GM19438 (cell line): ENCODE data around the gene RNF213.

Source experiments
- ATAC-seq: cut with Tn5 transposase; IDR thresholded peaks from one replicate; pipeline ENCODE4 v1.9.1; 2021; ENCODE audit warnings: low read depth; ENCODE audit not compliant: unreplicated experiment

The RNF213 gene

DNA sequence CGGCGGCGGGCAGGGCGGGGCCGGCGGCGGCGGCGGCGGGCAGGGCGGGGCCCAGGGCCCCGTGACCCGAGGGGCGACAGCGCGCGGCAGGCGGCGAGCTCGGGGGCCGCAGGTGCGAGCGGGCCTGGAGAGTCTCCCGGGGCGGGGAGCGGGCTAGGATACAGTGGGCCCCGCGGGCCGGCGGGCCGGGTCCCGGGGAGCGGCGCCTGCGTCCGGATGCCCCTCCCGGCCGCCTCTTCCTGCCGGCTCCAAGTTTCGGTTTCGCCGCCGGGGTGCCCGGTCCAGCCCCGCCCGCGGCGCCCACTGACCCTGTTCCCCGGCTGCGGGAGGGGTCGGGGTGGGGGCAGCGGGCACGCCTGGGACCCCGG, at the start of gene RNF213:
RNF213 (plus strand) TSS at position 62 of the 368 bp plus-strand sequence. CDS start 2,830 bp downstream, outside the sequence.
- no peak for ATAC-seq

DNA sequence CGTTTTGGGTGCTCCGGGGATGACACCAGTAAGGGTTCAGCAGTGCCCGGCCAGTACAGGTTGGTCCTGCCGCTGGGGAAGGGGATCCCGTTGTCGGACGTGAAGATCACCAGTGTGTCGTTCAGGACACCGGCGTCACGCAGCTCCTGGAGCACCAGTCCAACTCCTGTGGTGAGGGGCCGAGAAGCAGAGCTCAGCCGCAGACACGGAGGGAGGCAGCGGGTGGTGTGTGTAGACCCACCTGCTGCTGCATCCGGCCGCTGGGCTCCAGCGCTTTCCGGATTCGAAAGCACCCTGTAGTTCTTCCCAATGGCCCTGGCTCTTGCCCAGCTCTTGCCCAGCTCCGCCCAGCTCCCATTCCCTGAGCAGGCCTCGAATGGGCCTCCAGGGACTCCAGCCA, 48.5 kb upstream of the RNF213 start:
- no peak for ATAC-seq

DNA sequence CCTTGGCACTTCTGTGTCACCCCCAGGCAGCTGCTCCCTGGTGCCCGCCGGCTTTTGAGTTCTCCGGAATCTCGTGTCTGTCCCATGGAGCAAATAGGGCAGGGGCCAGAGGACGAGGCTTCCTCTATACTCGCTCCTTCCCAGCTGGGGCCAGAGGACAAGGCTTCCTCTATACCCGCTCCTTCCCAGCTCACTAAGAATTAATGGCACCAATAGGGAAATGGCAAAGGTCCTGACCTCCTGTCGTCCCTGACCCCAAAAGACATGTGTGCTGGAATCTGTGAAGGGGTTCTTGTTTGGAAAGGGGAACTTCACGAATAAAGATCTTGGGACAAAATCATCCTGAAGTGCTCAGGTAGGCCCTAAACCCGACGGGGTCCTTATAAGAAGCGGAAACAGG, 48.1 kb upstream of the RNF213 start:
- no peak for ATAC-seq

DNA sequence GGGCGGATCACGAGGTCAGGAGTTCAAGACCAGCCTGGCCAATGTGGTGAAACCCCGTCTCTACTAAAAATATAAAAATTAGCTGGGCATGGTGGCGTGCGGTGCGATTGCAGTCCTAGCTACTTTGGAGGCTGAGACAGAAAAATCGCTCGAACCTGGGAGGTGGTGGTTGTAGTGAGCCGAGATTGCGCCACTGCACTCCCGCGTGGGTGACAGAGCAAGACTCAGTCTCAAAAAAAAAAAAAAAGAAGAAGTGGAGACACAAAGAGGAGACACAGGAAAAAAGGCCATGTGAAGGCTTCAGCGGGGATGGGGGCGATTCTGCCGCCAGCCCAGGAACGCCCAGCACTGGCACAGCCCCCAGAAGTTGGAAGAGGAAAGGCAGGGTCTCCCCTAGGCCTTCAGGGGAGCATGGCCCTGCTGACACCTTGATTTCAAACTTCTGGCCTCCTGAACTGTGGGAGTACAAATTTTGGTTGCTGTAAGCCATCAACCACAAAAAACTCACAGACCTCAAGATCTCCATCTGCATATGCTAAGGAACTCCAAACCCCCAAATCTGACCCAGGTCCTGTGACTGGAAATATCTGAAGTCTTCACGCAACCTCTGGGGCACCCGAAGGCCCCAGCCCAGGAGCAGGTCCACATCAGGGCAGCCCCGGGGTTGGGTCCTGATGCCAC, 47.5 kb upstream of the RNF213 start:
- ATAC-seq, result no peak

DNA sequence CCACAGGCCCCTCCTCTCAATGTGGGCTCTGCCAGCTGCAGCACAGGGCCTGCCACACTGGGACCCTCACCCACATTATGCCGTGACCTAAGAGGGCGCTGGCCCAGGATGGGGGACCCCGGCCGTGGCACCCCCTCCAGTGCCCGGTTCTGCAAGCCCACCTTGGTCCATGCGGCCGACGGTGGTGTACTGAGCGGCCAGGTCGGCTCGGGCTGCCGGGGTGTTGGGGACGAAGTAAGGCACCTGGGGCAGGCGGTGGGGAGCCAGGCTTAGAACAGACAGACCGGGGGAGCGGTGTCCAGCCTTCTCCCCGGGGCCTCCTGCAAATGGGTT, 47.0 kb upstream of the RNF213 start:
- no peak for ATAC-seq

DNA sequence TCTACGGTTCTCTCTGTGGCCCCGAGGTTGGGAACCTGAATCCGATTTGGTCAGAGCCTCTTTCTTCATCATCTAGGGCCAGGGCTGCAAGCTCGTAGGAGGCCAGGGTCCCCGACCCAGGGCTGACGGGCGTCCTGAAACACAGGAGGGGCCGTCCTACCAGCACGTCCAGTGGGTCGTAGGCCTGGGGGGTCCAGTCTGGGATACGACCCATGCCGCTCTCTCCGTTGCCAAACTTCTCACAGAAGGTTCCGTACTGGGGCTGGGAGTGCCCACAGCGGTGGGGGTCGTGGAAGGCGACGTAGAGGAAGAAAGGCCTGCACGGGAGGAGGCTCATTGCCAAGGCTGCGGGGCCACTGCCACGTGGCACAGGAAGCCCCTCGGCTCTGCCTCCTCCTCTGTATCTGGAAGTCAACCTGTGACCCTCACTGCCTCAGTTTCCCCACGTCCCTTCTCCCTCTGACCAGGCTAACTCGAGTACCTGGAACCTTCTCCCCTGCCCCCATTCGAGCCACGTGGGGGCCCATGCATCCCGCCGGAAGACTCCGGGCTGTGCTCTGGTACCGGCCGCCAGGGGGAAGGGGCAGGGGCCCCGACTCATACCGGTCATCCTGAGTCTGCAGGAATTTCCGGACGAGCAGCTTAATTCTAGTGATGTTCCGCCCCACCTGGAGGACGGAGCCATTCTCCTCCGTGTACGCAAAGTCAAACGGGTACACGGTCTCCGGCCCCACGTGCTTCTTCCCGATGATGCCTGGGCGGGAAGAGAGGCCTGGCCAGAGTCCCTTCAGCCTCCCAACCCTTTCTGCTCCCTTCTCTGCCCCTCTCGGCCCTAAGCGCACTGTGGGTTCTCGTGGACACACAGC, 46.4 kb upstream of the RNF213 start:
- no peak for ATAC-seq

DNA sequence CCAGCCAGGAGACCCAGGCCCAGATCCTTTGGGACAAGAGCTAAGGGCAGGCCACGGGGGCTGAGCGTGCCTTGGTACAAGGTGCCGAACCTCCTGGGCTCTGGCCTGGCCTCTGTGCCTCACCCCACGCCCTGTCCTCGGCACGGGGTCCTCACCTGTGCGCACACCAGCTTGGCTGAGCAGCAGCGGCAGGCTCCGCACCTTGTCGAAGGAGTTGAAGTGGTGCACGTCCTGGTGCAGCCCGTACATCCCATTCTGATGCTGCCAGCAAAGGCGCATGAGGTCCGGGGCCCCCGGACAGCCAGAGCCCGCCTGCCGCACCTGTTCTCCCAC, 45.8 kb upstream of the RNF213 start:
- ATAC-seq, result no peak

DNA sequence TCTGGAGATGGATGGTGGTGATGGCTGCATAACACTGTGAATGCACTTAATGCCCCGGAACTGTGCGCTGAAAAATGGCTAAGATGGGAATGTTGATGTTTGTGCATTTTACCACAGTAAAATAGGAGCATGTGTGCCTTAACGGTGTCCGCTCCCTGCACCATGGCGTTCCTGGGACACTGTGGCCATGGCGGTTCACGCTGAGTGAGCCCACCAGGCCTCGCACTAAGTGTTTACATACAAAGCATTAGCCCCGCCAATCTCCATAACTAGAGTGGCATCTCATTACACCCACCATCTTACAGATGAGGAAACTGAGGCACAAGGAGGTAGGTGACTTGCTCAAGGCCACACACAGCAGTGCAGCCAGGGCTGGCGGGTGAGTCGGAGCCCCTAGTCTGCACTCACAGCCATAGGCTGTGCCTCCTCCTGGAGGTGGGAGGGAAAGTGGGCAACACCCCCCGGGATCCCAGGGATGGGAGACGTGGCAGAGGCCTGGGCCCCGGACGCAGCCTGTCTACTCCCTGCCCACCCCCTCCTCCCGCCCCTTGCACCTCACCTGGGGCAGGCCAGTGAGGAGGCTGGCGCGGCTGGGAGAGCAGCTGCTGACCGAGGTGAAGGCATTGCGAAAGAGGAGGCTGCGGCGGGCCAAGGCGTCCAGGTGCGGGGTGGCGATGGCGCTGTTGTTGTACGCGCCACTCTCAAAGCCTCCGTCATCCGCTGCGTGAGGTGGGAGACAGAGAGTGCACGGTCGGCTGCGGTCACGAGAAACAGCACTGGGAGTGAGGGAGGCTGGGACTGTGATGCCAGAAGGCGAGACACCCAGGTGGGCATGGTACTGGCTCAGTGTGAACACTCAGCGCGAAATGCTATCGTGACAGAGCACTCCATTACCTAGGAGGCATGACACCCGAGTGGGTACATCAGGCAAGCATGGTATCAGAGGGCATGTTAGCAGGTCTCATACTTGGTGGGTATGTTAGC, 43.9 kb upstream of the RNF213 start:
- ATAC-seq, result no peak

DNA sequence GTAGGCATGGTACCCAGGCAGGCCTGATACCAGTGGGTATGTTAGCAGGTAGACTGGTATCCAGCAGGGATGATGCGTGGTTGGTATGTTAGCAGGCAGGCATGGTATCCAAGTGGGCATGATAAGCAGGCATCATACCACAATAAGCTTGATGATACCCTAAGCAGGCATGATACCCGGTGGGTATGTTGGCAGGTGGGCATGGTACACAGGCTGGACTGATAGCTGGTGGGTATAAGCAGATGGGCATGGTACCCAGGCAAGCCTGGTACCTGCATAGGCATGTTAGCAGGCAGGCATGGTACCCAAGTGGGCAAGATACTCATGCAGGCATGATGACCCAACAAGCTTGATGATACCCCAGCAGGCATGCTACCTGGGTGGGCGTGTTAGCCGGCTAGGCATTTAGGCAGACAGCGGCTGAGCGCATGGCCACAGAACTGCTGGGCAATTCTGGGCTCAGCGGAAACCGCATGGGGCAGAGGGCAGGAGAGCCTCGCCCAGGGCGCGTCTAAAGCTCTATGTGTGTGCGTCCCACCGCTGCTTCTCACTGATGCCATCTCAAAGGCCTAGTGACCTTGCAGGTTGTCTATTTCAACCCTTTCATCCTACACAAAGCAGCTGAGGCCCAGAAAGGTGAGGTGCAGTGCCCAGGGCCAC, 42.8 kb upstream of the RNF213 start:
- ATAC-seq, result no peak

DNA sequence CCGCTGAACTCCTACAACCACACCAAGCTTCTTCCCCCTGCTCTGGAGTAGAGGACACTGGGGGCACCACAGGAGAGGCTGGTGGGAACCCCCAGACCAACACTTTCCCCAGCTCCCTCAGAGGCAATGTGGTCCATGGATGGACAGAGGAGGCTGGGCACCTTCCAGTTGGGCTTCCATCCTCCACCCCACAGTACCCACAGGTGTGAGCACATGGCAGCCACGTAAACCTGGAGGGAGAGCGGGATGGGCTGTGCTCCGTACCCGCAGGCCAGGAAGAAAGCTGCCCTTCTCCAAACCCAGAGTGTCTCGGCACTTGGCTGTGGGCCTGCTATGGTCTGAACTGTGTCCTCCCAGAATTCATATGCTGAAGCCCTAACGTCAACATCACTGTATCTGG, 42.3 kb upstream of the RNF213 start:
- no peak for ATAC-seq

DNA sequence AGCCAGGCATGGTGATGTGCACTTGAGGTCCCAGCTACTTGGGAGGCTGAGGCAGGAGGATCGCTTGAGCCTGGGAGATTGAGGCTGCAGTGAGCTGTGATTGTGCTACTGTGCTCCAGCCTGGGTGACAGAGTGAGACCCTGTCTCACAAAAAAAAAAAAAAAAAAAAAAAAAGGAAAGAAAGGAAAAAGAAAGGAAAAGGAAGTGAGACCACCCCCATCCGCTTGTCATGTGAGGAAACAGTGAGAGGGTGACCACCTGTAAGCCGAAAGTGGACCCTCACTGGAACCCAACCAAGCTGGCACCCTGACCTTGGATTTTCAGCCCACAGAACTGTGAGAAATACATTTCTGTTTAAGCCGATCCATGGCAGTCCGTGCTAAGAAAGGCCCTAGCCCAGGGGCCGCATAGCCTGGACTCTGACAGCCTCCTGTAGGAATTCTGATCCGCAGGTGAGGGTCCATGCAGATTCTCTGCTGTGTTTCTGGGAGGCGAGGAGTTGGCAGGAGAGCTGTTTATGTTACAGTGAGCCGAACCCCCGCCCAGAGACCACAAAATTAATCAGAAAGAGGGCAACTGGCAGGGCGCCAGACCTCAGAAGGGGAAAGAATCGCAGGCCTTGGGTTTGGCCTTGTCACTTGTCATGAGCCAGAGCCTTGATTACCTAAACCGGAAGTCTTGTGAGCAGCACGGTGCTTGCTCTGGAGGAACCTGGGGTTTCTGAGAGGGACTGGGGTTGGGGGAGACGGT, 41.5 kb upstream of the RNF213 start:
- ATAC-seq, result peak; percentile 72

DNA sequence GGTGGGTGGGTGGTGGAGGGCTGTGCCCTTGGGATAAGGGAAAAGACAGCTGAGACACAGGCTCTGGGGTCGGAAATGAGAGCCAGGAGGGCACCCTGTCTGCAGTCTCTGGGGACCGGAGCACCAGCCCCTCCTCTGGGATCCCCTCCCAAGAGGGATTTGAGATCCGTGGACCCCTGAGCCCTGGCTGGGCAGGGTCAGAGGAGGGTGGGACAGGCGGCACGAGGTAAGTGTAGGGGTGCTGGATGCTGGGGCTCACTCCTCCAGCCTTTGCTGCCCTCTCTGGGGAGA, 40.9 kb upstream of the RNF213 start:
- ATAC-seq, result peak; percentile 26

DNA sequence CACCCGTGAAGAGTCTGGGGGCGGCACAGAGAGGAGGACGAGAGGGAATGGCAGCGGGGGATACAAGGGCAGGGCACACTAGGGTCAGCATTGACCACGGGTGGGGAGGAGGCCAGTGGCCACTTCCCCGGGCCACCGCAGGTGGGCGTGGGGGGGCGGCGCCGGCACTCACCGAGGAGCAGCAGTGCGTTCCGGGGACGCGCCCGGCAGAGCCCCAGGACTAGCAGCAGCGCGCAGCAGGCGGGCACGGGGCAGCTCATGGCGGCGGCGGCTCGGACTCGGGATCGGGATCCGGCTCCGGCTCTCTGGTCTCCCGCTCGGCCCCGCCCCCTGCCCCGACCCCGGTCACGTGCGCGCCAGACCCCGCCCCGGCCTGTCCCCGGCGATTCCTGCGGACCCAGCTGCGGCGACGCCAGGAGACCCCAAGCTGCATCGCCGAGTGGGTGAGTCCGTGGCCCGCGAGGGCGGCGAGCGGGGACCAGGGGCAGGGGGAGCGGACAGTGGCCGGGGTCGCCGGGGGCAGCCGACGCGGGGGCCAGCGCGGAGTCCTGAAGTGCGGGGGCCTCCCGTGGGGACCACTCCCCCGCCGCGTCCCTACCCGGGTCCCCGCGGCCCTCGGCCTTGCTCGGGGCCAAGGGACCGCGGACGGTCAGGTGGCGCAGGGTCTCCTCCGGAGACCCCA, 40.5 kb upstream of the RNF213 start, which contains the start of the genes SGSH and SLC26A11:
SGSH (minus strand) TSS at position 280 of the 682 bp plus-strand sequence; CDS start at position 260, 20 bp downstream.
SLC26A11 (plus strand) TSS at position 374 of the 682 bp plus-strand sequence. CDS start 1,134 bp downstream, outside the sequence.
- peak; percentile 30 for ATAC-seq

DNA sequence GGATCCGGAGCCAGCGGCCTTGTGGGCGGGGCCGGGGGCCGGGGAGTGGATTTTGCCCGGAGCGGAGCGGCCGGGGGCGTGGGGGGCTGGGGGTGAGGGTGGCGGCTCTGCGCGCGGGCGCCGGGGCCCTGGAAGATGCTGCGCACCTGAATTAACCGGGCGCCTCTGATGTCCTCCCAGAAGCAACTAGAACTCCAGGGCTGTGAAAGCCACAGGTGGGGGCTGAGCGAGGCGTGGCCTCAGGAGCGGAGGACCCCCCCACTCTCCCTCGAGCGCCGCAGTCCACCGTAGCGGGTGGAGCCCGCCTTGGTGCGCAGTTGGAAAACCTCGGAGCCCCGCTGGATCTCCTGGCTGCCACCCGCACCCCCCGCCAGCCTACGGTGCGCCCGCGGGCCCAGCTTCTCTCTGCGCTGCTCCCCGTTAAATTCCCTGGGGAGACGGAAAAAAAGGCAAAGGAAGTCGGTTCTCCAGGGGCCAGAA, 39.9 kb upstream of the RNF213 start:
- ATAC-seq, result no peak

DNA sequence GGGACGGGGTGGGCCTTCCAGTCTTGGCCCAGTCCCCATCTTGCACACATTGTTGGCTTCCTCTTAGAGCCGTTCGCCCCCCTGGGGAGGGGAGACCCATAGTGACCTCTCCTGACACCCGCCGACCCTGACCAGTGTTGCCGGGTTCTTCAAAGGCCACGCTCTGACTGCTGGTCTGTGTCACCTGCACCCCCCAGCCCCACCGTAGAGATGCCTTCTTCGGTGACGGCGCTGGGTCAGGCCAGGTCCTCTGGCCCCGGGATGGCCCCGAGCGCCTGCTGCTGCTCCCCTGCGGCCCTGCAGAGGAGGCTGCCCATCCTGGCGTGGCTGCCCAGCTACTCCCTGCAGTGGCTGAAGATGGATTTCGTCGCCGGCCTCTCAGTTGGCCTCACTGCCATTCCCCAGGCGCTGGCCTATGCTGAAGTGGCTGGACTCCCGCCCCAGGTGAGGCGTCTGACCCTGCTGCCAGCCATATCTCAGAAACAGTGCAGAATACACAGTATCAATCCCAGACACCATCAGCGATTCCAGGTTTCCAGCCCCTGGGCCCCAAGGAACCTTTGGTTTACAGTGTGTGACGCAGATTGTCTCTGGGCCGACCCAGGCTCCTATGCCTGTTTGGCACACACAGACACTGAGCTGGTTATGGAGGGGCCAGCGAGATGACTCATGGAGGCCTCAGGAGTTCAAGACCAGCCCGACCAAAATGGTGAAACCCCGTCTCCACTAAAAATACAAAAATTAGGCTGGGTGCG, 39.1 kb upstream of the RNF213 start:
- no peak for ATAC-seq

DNA sequence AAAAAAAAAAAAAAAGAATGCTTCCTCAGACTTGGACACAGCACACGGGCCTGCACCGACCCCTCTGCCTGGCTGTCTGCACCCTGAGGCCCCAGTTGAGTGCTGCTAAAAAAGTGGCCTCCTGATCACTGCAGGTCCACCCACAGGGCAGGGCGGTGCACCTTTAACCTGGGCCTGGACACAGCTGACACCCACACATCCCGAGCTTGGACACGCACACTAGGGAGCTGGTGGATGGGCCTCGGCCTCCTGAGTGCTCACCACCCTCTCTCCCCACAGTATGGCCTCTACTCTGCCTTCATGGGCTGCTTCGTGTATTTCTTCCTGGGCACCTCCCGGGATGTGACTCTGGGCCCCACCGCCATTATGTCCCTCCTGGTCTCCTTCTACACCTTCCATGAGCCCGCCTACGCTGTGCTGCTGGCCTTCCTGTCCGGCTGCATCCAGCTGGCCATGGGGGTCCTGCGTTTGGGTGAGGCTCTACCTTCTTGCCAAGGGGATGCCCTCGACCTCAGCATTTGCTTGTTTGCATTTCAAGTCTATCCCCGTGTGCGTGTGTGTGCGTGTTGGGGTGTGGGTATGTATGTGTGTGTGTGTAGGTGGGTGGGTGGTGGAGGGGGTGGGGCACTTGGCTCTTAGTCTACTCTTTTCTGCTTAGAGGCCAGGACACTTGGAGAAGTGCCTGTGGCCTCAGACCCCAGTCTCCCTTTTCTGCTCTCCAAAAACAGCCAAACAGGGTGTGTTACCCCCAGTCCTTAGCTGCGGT, 38.1 kb upstream of the RNF213 start:
- no peak for ATAC-seq

DNA sequence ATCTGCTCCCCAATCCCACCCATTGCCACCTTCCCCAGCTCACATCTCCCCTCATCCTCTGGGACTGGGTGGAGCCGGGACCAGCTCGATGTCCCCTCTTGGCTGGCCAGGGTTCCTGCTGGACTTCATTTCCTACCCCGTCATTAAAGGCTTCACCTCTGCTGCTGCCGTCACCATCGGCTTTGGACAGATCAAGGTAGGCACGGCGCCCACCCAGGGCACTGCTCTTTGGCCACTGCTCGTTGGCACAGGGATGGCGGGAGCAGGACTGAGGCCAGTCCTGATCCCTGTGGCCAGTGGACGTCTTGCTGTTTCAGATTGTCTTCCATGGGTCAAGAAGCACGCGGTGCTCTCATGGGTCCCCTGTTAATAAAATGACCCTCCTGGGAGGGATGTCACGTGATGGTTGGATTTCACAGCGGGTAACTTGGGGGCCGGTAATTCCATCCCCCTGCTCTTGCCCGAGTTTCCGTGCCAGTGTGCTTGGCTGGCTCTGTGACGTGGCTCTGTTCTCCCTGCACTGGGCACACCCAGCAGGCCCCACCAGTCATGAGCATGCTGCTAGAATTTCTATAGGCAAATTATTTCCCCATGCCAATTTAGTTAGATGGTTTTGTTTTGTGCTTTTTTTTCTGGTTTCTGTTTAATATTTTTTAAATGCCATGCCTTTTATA, 37.4 kb upstream of the RNF213 start:
- ATAC-seq, result no peak
